HepG2 (cell line): Measurements from ENCODE around the gene SELPLG. TPM values are rescaled to one million over a fixed set of nuclear protein-coding genes. Genes with fewer than 3 reads are reported as not detected.

ENCODE experiments used
- ATAC-seq: fragments of 200-7000 bp; cut with Tn5 transposase; 3 replicates; pipeline ENCODE4 v1.9.1; 2020; ENCODE audit warnings: mild to moderate bottlenecking, moderate library complexity
- BruUV-seq: library from RNA; stranded (reverse); fragments of 400-500 nt; replicated peaks from 2 replicates; lab custom pipeline; 2021; lab: Mats Ljungman, UMichigan
- CTCF ChIA-PET: fragments of 300-600 bp; formaldehyde crosslinking; extraction: SDS; loops from one replicate; lab custom pipeline; 2021; ENCODE audit warnings: low total read pairs, inconsistent platforms, low intra/inter-chr PET ratio; lab: Yijun Ruan, JAX
- POLR2A ChIA-PET: fragments of 350-600 bp; sonication (Branson Sonifier 250); formaldehyde crosslinking; loops from one replicate; lab custom pipeline; 2020; ENCODE audit warnings: antibody characterized with exemption, inconsistent platforms; lab: Yijun Ruan, JAX
- DNase-seq: peaks from one replicate; pipeline ENCODE4 v3.0.0-alpha.2; 2015; ENCODE audit warnings: low spot score
- FAIRE-seq: peaks from 3 replicates; lab custom pipeline; 2011; peaks lifted over from hg19 to GRCh38; lab: Jason Lieb, UNC
- H2AFZ ChIP-seq: one replicate; pipeline ENCODE4 v1.6.1; 2011; ENCODE audit warnings: low read length, inconsistent platforms
- H3K27ac ChIP-seq: fragments of 300-600 bp; 3 replicates; pipeline ENCODE4 v1.8.0; 2011; ENCODE audit warnings: mixed run types, mild to moderate bottlenecking, mixed read lengths, low read length, inconsistent platforms; ENCODE audit not compliant: insufficient read depth; ENCODE audit errors: extremely low read length
- H3K27me3 ChIP-seq, 2 experiments: fragments of 200-600 bp in 1 of 2; 2 replicates in 1 of 2; 3 replicates in 1 of 2; pipeline versions ENCODE4 v1.6.0 to v1.8.0; 2011; ENCODE audit warnings: low read length in 2 of 2, mild to moderate bottlenecking in 2 of 2, moderate library complexity in 2 of 2, inconsistent platforms in 1 of 2; ENCODE audit not compliant: insufficient read depth in 2 of 2, control insufficient read depth in 1 of 2
- H3K36me3 ChIP-seq, 2 experiments: fragments of 200-600 bp in 1 of 2; replicated peaks in 1 of 2; 2 replicates in 1 of 2; 3 replicates in 1 of 2; pipeline versions ENCODE4 v1.5.1 to v1.8.0; 2011; ENCODE audit warnings: low read length in 2 of 2, inconsistent platforms in 1 of 2; ENCODE audit not compliant: insufficient read depth in 2 of 2, control insufficient read depth in 1 of 2
- H3K4me1 ChIP-seq: 2 replicates; pipeline ENCODE4 v1.5.1; 2012; ENCODE audit warnings: low read length, inconsistent platforms; ENCODE audit not compliant: insufficient read depth
- H3K4me2 ChIP-seq: 2 replicates; pipeline ENCODE4 v1.6.0; 2011; ENCODE audit warnings: low read depth, low read length, inconsistent platforms
- H3K4me3 ChIP-seq, 3 experiments: fragments of 200-600 bp in 1 of 3; sonication (generic), shearing (Covaris generic) in 1 of 3; replicated peaks in 1 of 3; 2 replicates each; pipeline ENCODE4 v1.5.1; 2011 to 2016; ENCODE audit warnings: low read length in 3 of 3, inconsistent platforms in 2 of 3, low read depth in 2 of 3, mild to moderate bottlenecking in 2 of 3, control low read depth in 1 of 3, mixed read lengths in 1 of 3; ENCODE audit not compliant: insufficient read depth in 1 of 3
- H3K79me2 ChIP-seq: one replicate; pipeline ENCODE4 v1.6.1; 2011; ENCODE audit warnings: low read length, inconsistent platforms; ENCODE audit not compliant: insufficient read depth
- H3K9ac ChIP-seq: 2 replicates; pipeline ENCODE4 v1.6.0; 2011; ENCODE audit warnings: mild to moderate bottlenecking, low read depth, low read length, inconsistent platforms; ENCODE audit not compliant: insufficient read depth
- H3K9me3 ChIP-seq: 2 replicates; pipeline ENCODE4 v1.5.1; 2012; ENCODE audit warnings: mild to moderate bottlenecking, low read length
- H4K20me1 ChIP-seq: 2 replicates; pipeline ENCODE4 v1.6.0; 2011; ENCODE audit warnings: inconsistent platforms, mild to moderate bottlenecking, low read length, moderate library complexity; ENCODE audit not compliant: insufficient read depth
- BRD4 ChIP-seq: sonication (generic); formaldehyde crosslinking; IDR thresholded peaks from 2 replicates; pipeline ENCODE4 v1.4.0; 2020; ENCODE audit warnings: missing genetic modification reagents
- GPBP1L1 ChIP-seq: sonication (generic); formaldehyde crosslinking; IDR thresholded peaks from 2 replicates; pipeline ENCODE4 v1.5.0; 2020; ENCODE audit warnings: mild to moderate bottlenecking, missing genetic modification reagents
- MED13 ChIP-seq: sonication (generic); formaldehyde crosslinking; IDR thresholded peaks from 2 replicates; pipeline ENCODE4 v1.5.0; 2020; ENCODE audit warnings: missing genetic modification reagents
- NAIF1 ChIP-seq: sonication (generic); formaldehyde crosslinking; IDR thresholded peaks from 2 replicates; pipeline ENCODE4 v1.5.0; 2020; ENCODE audit warnings: mild to moderate bottlenecking, missing genetic modification reagents, borderline replicate concordance
- ZNF180 ChIP-seq: sonication (generic); formaldehyde crosslinking; IDR thresholded peaks from 2 replicates; pipeline ENCODE4 v1.4.0; 2020; ENCODE audit warnings: low read depth, missing genetic modification reagents, borderline replicate concordance
- ZNF20 ChIP-seq: sonication (generic); formaldehyde crosslinking; IDR thresholded peaks from 2 replicates; pipeline ENCODE4 v1.4.0; 2020; ENCODE audit warnings: mild to moderate bottlenecking, moderate library complexity, missing genetic modification reagents
- ZNF264 ChIP-seq: sonication (generic); formaldehyde crosslinking; IDR thresholded peaks from 2 replicates; pipeline ENCODE4 v1.4.0; 2020; ENCODE audit warnings: missing genetic modification reagents
- ZNF850 ChIP-seq: sonication (generic); formaldehyde crosslinking; conservative IDR thresholded peaks from 2 replicates; pipeline ENCODE4 v1.9.0; 2021; ENCODE audit warnings: mild to moderate bottlenecking, missing genetic modification reagents
- WGBS: methylation state at CpG from one replicate; pipeline ENCODE4 v1.1.6; 2017; ENCODE audit warnings: low lambda C conversion rate; 5-methylcytosine and 5-hydroxymethylcytosine counted together
- in situ Hi-C: cut with HindIII; loops from 2 replicates; pipeline ENCODE4 v1.10.0; 2017; ENCODE audit warnings: low pct_unique_long_range_greater_than_20kb; ENCODE audit not compliant: extremely low pct_ligation_motif_present
- intact Hi-C: fragments of 100-400 bp; cut with micrococcal nuclease; formaldehyde crosslinking; loops from one replicate; pipeline ENCODE4 v1.10.0; 2022; ENCODE audit not compliant: unreplicated experiment
- polyA plus RNA-seq, 8 experiments: library from polyadenylated mRNA; depleted of rRNA in 3 of 8; stranded (reverse) in 7 of 8; unstranded in 1 of 8; fragments of >200 nt; fragmentation: Illumina TruSeq in 4 of 8; extraction: Trizol in 4 of 8; gene quantifications; 2 replicates each; pipeline versions ENCODE4 v1.2.1 to v1.2.3, GENCODE V29; 2011 to 2016; ENCODE audit warnings: low read depth in 4 of 8, missing spikeins in 1 of 8, mixed read lengths in 1 of 8; ENCODE audit not compliant: insufficient read depth in 1 of 8
- total RNA-seq, 5 experiments: library from RNA; depleted of rRNA; stranded (reverse); fragments of >200 nt; fragmentation: Illumina TruSeq; extraction: Trizol; gene quantifications; 2 replicates each; pipeline ENCODE4 v1.2.3, GENCODE V29; 2016; ENCODE audit warnings: low read depth in 1 of 5
- TF ChIP-seq, protein P1 (sequence below): sonication (generic); formaldehyde crosslinking; IDR thresholded peaks from 2 replicates; pipeline ENCODE4 v1.4.0; 2020; ENCODE audit warnings: missing genetic modification reagents, borderline replicate concordance
- TF ChIP-seq, protein P2 (sequence below): sonication (generic); formaldehyde crosslinking; IDR thresholded peaks from 2 replicates; pipeline ENCODE4 v1.4.0; 2020; ENCODE audit warnings: missing genetic modification reagents
- TF ChIP-seq, protein P3 (sequence below): sonication (generic); formaldehyde crosslinking; IDR thresholded peaks from 2 replicates; pipeline ENCODE4 v1.9.0; 2021; ENCODE audit warnings: missing genetic modification reagents, borderline replicate concordance
- TF ChIP-seq, protein P4 (sequence below): sonication (generic); formaldehyde crosslinking; IDR thresholded peaks from 2 replicates; pipeline ENCODE4 v1.5.1; 2020; ENCODE audit warnings: missing genetic modification reagents, mild to moderate bottlenecking, borderline replicate concordance
- TF ChIP-seq, protein P5 (sequence below): sonication (generic); IDR thresholded peaks from 2 replicates; pipeline ENCODE4 v1.6.1; 2016; ENCODE audit warnings: low read depth, borderline replicate concordance

The SELPLG gene
- total and polyA plus RNA-seq, 2 of the 13 experiments (the other 11 are each of a cell fraction or from before 2014, with no cell fraction given) = 0.12 TPM; not detected in 1

GRCh38 chr12:108677381-108677780, 43.7 kb upstream of the SELPLG start:
- Histone ChIP-seq H3K27me3 (no peaks in the 10 kb centered on the region), H3K4me1 (peaks cover 10% of the 10 kb centered on the region; the same call in 1 of the 2 replicates), H3K36me3 (peaks cover 10 to 47% of the 10 kb centered on the region in 2 experiments), H3K4me2 (no peak overlapping the region), H4K20me1 (no peaks in the 10 kb centered on the region), H3K27ac (no peak overlapping the region), H3K79me2 (peaks cover 52% of the 10 kb centered on the region), H3K9me3 (no peaks in the 10 kb centered on the region), H3K9ac (no peak overlapping the region), H2AFZ (no peak overlapping the region), H3K4me3 (no peak overlapping the region)
- WGBS = 87% methylated on average over 3 of the region's 3 CpGs
- intact Hi-C loops (no loop called here), in situ Hi-C loops (no loop called here)
- no peak for FAIRE-seq
- POLR2A ChIA-PET = no interaction called here
- DNase-seq = no peak
- ATAC-seq = no peak
- CTCF ChIA-PET = no interaction called here
- no TSS peak for BruUV-seq
- TF ChIP-seq, protein P1, sequence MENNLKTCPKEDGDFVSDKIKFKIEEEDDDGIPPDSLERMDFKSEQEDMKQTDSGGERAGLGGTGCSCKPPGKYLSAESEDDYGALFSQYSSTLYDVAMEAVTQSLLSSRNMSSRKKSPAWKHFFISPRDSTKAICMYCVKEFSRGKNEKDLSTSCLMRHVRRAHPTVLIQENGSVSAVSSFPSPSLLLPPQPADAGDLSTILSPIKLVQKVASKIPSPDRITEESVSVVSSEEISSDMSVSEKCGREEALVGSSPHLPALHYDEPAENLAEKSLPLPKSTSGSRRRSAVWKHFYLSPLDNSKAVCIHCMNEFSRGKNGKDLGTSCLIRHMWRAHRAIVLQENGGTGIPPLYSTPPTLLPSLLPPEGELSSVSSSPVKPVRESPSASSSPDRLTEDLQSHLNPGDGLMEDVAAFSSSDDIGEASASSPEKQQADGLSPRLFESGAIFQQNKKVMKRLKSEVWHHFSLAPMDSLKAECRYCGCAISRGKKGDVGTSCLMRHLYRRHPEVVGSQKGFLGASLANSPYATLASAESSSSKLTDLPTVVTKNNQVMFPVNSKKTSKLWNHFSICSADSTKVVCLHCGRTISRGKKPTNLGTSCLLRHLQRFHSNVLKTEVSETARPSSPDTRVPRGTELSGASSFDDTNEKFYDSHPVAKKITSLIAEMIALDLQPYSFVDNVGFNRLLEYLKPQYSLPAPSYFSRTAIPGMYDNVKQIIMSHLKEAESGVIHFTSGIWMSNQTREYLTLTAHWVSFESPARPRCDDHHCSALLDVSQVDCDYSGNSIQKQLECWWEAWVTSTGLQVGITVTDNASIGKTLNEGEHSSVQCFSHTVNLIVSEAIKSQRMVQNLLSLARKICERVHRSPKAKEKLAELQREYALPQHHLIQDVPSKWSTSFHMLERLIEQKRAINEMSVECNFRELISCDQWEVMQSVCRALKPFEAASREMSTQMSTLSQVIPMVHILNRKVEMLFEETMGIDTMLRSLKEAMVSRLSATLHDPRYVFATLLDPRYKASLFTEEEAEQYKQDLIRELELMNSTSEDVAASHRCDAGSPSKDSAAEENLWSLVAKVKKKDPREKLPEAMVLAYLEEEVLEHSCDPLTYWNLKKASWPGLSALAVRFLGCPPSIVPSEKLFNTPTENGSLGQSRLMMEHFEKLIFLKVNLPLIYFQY = no peak
- TF ChIP-seq BRD4 (CRISPR knock-in tag) = no peak
- TF ChIP-seq, protein P2, sequence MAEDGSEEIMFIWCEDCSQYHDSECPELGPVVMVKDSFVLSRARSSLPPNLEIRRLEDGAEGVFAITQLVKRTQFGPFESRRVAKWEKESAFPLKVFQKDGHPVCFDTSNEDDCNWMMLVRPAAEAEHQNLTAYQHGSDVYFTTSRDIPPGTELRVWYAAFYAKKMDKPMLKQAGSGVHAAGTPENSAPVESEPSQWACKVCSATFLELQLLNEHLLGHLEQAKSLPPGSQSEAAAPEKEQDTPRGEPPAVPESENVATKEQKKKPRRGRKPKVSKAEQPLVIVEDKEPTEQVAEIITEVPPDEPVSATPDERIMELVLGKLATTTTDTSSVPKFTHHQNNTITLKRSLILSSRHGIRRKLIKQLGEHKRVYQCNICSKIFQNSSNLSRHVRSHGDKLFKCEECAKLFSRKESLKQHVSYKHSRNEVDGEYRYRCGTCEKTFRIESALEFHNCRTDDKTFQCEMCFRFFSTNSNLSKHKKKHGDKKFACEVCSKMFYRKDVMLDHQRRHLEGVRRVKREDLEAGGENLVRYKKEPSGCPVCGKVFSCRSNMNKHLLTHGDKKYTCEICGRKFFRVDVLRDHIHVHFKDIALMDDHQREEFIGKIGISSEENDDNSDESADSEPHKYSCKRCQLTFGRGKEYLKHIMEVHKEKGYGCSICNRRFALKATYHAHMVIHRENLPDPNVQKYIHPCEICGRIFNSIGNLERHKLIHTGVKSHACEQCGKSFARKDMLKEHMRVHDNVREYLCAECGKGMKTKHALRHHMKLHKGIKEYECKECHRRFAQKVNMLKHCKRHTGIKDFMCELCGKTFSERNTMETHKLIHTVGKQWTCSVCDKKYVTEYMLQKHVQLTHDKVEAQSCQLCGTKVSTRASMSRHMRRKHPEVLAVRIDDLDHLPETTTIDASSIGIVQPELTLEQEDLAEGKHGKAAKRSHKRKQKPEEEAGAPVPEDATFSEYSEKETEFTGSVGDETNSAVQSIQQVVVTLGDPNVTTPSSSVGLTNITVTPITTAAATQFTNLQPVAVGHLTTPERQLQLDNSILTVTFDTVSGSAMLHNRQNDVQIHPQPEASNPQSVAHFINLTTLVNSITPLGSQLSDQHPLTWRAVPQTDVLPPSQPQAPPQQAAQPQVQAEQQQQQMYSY (CRISPR knock-in tag) = no peak
- no peak for TF ChIP-seq NAIF1
- TF ChIP-seq, protein P3, sequence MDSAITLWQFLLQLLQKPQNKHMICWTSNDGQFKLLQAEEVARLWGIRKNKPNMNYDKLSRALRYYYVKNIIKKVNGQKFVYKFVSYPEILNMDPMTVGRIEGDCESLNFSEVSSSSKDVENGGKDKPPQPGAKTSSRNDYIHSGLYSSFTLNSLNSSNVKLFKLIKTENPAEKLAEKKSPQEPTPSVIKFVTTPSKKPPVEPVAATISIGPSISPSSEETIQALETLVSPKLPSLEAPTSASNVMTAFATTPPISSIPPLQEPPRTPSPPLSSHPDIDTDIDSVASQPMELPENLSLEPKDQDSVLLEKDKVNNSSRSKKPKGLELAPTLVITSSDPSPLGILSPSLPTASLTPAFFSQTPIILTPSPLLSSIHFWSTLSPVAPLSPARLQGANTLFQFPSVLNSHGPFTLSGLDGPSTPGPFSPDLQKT (CRISPR knock-in tag) = no peak
- TF ChIP-seq GPBP1L1 (CRISPR knock-in tag) = no peak
- TF ChIP-seq ZNF264 (CRISPR knock-in tag) = no peak
- TF ChIP-seq ZNF20 (CRISPR knock-in tag) = no peak
- no peak for TF ChIP-seq ZNF850 (CRISPR knock-in tag)
- TF ChIP-seq MED13 (CRISPR knock-in tag) = no peak
- no peak for TF ChIP-seq ZNF180 (CRISPR knock-in tag)
- TF ChIP-seq, protein P4, sequence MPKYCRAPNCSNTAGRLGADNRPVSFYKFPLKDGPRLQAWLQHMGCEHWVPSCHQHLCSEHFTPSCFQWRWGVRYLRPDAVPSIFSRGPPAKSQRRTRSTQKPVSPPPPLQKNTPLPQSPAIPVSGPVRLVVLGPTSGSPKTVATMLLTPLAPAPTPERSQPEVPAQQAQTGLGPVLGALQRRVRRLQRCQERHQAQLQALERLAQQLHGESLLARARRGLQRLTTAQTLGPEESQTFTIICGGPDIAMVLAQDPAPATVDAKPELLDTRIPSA = no peak
- TF ChIP-seq, protein P5, sequence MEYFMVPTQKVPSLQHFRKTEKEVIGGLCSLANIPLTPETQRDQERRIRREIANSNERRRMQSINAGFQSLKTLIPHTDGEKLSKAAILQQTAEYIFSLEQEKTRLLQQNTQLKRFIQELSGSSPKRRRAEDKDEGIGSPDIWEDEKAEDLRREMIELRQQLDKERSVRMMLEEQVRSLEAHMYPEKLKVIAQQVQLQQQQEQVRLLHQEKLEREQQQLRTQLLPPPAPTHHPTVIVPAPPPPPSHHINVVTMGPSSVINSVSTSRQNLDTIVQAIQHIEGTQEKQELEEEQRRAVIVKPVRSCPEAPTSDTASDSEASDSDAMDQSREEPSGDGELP = no peak
